T1000 (cell line): ENCODE data around the gene RNF150.
"Not testable (repeated sequence)": the region's sequence is repeated elsewhere in the genome, so short reads cannot be mapped to it uniquely, and the experiment has no call there.

Experiments used
- DNase-seq: peaks from one replicate; lab custom pipeline; 2025; ENCODE audit warnings: mixed read lengths; lab: John Stamatoyannopoulos, UW

The RNF150 gene

GRCh38 chr4:140820520-140820919 lies 312.7 kb downstream of the RNF150 start:
- DNase-seq, result not testable (repeated sequence)

GRCh38 chr4:140819610-140820009 lies 313.7 kb downstream of the RNF150 start:
- DNase-seq, result no peak

- DNase-seq, result no peak
These were observed 314.8 kb downstream of the RNF150 start for GRCh38 chr4:140818433-140818832.

DNA sequence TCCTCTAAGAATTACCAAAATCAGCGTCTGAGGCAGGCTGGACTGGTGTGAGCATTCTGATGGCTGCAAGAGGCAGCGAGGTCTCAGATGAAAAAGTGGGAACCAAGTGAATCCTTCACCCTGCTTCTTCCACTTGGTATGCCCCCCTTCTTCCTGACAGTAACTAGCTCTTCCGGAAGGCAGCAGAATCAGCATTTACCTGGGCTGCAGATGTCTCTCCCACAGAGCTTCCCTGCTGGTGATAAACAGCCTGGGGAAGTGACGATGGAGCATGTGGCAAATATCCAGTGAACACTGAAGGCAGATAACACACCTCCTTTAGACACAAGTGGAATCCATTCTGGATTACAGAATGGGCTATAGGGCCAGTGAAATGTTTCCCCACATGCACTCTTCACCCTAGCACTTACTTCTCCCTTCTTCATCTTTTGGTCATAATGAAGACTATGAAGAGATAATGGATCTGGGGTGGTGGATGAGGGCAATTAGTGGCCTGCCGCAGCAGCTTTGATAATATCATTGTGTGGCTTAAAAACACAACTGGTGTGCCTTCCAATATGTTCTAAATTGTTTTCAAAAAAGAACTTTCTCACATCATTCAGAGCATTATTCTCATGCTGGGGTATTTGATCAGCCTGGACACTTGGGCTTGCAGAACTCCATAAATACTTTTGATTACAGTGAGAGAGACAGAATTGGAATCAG lies 316.3 kb downstream of the RNF150 start:
- no peak for DNase-seq

GRCh38 chr4:140813804-140814203 lies 319.5 kb downstream of the RNF150 start:
- no peak for DNase-seq

DNA sequence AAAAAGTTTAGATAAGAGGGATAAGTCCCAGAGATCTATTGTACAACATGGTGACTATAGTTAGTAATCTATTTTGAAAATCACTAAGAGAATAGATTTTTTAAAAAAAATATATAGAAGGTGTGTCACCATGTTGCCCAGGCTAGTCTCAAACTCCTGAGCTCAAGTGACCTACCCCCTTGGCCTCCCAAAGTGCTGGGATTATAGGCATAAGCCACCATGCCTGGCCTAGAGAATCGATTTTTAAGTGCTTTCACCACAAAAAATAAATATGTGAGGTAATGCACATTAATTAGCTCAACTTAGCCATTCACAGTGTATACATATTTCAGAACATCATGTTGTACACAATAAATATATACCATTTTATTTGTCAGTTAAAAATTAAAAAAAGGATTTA lies 320.4 kb downstream of the RNF150 start:
- DNase-seq, result no peak

- DNase-seq, result no peak
These were observed 321.8 kb downstream of the RNF150 start for GRCh38 chr4:140811429-140811828.

DNA sequence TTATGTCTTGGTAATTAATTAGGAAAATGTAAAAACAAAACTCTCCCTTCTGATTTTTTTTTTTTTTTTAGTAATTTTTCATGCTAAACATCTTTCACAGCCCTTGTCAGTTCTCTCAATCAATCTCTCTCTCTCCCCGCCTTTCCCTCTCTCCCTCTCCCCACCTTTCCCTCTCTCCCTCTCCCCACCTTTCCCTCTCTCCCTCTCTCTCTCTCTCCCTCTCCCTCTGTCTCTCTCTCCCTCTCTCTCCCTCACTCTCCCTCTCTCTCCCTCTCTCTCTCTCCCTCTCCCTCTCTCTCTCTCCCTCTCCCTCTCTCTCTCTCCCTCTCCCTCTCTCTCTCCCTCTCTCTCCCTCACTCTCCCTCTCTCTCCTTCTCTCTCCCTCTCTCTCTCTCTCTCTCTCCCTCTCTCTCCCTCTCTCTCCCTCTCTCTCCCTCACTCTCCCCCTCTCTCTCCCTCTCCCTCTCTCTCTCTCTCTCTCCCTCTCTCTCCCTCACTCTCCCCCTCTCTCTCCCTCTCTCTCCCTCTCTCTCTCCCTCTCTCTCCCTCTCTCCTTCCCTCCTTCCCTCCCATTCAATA lies 322.6 kb downstream of the RNF150 start:
- not testable (repeated sequence) for DNase-seq
